DND-41 (cell line): ENCODE measurements around the gene DSCAM.

Source experiments
- ATAC-seq: fragments of 200-7000 bp; cut with Tn5 transposase; 3 replicates; pipeline ENCODE4 v1.9.1; 2021; ENCODE audit warnings: low read depth; ENCODE audit not compliant: insufficient read depth
- DNase-seq: peaks from one replicate; pipeline ENCODE4 v3.0.0-alpha.2; 2020
- H2AFZ ChIP-seq: 2 replicates; pipeline ENCODE4 v1.6.0; 2012; ENCODE audit warnings: low read depth, low read length
- H3K27ac ChIP-seq: 2 replicates; pipeline ENCODE4 v1.5.1; 2012; ENCODE audit warnings: low read length, inconsistent platforms
- H3K27me3 ChIP-seq: fragments of 200-600 bp; sonication (generic); 2 replicates; pipeline ENCODE4 v1.6.0; 2012; ENCODE audit warnings: low read length, mild to moderate bottlenecking, inconsistent platforms; ENCODE audit not compliant: insufficient read depth, poor library complexity
- H3K36me3 ChIP-seq: 2 replicates; pipeline ENCODE4 v1.5.1; 2012; ENCODE audit warnings: low read length, inconsistent platforms; ENCODE audit not compliant: insufficient read depth
- H3K4me1 ChIP-seq: 2 replicates; pipeline ENCODE4 v1.5.1; 2012; ENCODE audit warnings: mild to moderate bottlenecking, low read length; ENCODE audit not compliant: insufficient read depth
- H3K4me2 ChIP-seq: 2 replicates; pipeline ENCODE4 v1.6.0; 2012; ENCODE audit warnings: mild to moderate bottlenecking, moderate library complexity, low read length, inconsistent platforms; ENCODE audit not compliant: insufficient read depth
- H3K4me3 ChIP-seq, 2 experiments: fragments of 200-600 bp in 1 of 2; shearing (Covaris generic) in 1 of 2; 2 replicates each; pipeline ENCODE4 v1.5.1; 2012 to 2016; ENCODE audit warnings: inconsistent platforms in 2 of 2, low read length in 2 of 2, mild to moderate bottlenecking in 2 of 2, low read depth in 1 of 2, moderate library complexity in 1 of 2
- H3K79me2 ChIP-seq: 2 replicates; pipeline ENCODE4 v1.6.0; 2012; ENCODE audit warnings: low read length, inconsistent platforms; ENCODE audit not compliant: insufficient read depth
- H3K9ac ChIP-seq: 2 replicates; pipeline ENCODE4 v1.6.0; 2012; ENCODE audit warnings: low read depth, mild to moderate bottlenecking, inconsistent platforms, low read length, moderate library complexity
- H3K9me3 ChIP-seq: 2 replicates; pipeline ENCODE4 v1.5.1; 2012; ENCODE audit warnings: low read length, moderate library complexity, mild to moderate bottlenecking, inconsistent platforms; ENCODE audit not compliant: insufficient read depth, severe bottlenecking
- H4K20me1 ChIP-seq: 2 replicates; pipeline ENCODE4 v1.6.0; 2012; ENCODE audit warnings: low read length; ENCODE audit not compliant: insufficient read depth
- CTCF ChIP-seq: IDR thresholded peaks from 2 replicates; pipeline ENCODE4 v1.5.1; 2012; ENCODE audit warnings: borderline replicate concordance, low read length, moderate library complexity, mild to moderate bottlenecking; ENCODE audit not compliant: poor library complexity, severe bottlenecking; ENCODE audit errors: extremely low read depth
- EZH2 ChIP-seq: IDR thresholded peaks from 3 replicates; pipeline ENCODE4 v1.6.1; 2012; ENCODE audit warnings: borderline replicate concordance, low read depth, mild to moderate bottlenecking, moderate library complexity, low read length, inconsistent platforms; ENCODE audit not compliant: severe bottlenecking

Gene DSCAM

GRCh38 chr21:40490408-40490807, 356.6 kb downstream of the DSCAM start:
- H2AFZ ChIP-seq: no peak overlapping the region
- TF ChIP-seq EZH2 (no peak), CTCF (no peak)
- no peaks in the 10 kb centered on the region for H3K36me3 ChIP-seq
- peaks cover 3% of the 10 kb centered on the region for H3K27me3 ChIP-seq
- H3K4me1 ChIP-seq: no peaks in the 10 kb centered on the region
- H3K9ac ChIP-seq: no peak overlapping the region
- no peak overlapping the region for H3K4me2 ChIP-seq
- H3K4me3 ChIP-seq: no peak overlapping the region
- no peak overlapping the region for H3K27ac ChIP-seq
- peaks cover 8% of the 10 kb centered on the region for H3K9me3 ChIP-seq
- H4K20me1 ChIP-seq: no peaks in the 10 kb centered on the region
- H3K79me2 ChIP-seq: no peaks in the 10 kb centered on the region
- ATAC-seq (no peak), DNase-seq (no peak)

- no peaks in the 10 kb centered on the region for H4K20me1 ChIP-seq
- H3K79me2 ChIP-seq: no peaks in the 10 kb centered on the region
- H3K27me3 ChIP-seq: peaks cover 3% of the 10 kb centered on the region
- H3K36me3 ChIP-seq: no peaks in the 10 kb centered on the region
- peaks cover 8% of the 10 kb centered on the region for H3K9me3 ChIP-seq
- no peak overlapping the region for H3K9ac ChIP-seq
- no peaks in the 10 kb centered on the region for H3K4me1 ChIP-seq
- DNase-seq (no peak), ATAC-seq (no peak)
- no peak overlapping the region for H3K27ac ChIP-seq
- H2AFZ ChIP-seq: no peak overlapping the region
- no peak overlapping the region for H3K4me3 ChIP-seq
- TF ChIP-seq EZH2 (no peak), CTCF (no peak)
- no peak overlapping the region for H3K4me2 ChIP-seq
Observed at GRCh38 chr21:40489001-40489400, 358.0 kb downstream of the DSCAM start.

DNA sequence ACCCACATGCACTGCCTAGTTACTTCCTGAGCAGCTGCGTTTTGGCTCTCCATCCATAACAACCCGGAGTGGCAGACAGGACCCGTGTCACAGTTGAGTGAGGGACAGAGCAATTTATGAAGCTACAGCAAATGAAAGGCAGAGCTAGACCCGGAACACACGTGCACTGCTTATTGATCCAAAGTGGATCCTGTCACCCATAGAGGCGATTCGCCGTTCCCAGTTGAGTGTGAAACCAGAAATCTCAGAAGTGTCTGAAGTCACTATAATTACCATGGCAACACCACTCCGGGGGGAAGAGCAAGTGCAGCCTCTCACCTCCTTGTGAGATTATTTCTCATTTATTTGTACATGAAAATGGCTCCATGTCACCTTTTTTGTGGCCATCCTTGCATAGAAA, 365.2 kb downstream of the DSCAM start:
- TF ChIP-seq CTCF: no peak
- no peak for TF ChIP-seq EZH2
- Histone ChIP-seq H3K27me3 (peaks cover 3% of the 10 kb centered on the region), H3K4me2 (no peak overlapping the region), H3K9me3 (no peaks in the 10 kb centered on the region), H3K9ac (no peak overlapping the region), H3K4me3 (no peak overlapping the region), H3K27ac (no peak overlapping the region), H3K4me1 (no peaks in the 10 kb centered on the region), H3K79me2 (no peaks in the 10 kb centered on the region), H2AFZ (no peak overlapping the region), H4K20me1 (no peaks in the 10 kb centered on the region), H3K36me3 (no peaks in the 10 kb centered on the region)
- DNase-seq: no peak
- ATAC-seq: no peak

DNA sequence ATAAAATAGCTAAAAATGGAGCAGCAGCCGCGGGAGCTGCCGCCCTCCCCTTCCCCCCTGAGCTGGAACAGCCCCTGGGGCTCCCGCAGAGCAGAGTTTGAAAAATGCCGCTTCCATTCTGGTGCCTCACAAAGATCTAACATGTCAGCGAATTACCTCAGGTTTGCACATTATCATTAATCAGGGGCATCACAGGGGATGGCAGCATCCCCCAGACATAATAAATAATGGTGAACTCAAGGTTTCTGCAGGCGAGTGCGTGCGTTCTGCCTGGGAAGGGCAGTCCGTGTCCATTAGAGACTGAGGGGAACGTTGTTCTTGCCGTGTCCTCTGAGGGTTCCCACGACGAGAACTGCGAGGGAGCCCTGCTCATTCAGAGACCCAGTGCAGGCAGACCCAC, 372.4 kb downstream of the DSCAM start:
- DNase-seq (no peak), ATAC-seq (no peak)
- Histone ChIP-seq H2AFZ (no peak overlapping the region), H3K27me3 (peaks cover 5% of the 10 kb centered on the region), H3K4me3 (no peak overlapping the region), H3K79me2 (no peaks in the 10 kb centered on the region), H3K9me3 (no peaks in the 10 kb centered on the region), H3K36me3 (no peaks in the 10 kb centered on the region), H3K4me1 (no peaks in the 10 kb centered on the region), H3K4me2 (no peak overlapping the region), H4K20me1 (no peaks in the 10 kb centered on the region), H3K9ac (no peak overlapping the region), H3K27ac (no peak overlapping the region)
- no peak for TF ChIP-seq EZH2
- no peak for TF ChIP-seq CTCF
